HCT116 (cell line): ENCODE measurements around the gene DNPH1.

Experiments
- EZH2 ChIP-seq: fragments of 200-600 bp; sonication (generic); IDR thresholded peaks from 2 replicates; pipeline ENCODE4 v1.6.1; 2017; ENCODE audit warnings: antibody characterized with exemption, mixed run types
- POLR2A ChIP-seq: IDR thresholded peaks from 2 replicates; pipeline ENCODE4 v1.7.0; 2011; ENCODE audit warnings: borderline replicate concordance; ENCODE audit not compliant: insufficient read depth, insufficient read length; ENCODE audit errors: extremely low read depth
- SIN3A ChIP-seq: IDR thresholded peaks from 2 replicates; pipeline ENCODE4 v1.6.1; 2012; ENCODE audit warnings: low read depth
- ZNF274 ChIP-seq: fragments of 200-500 bp; sonication (Bioruptor generic); IDR thresholded peaks from 2 replicates; pipeline ENCODE4 v1.6.1; 2014; ENCODE audit warnings: mild to moderate bottlenecking, low read depth, low read length, inconsistent platforms
- TF ChIP-seq, protein P1 (sequence below): IDR thresholded peaks from 2 replicates; pipeline ENCODE4 v1.6.1; 2011; ENCODE audit warnings: mild to moderate bottlenecking, low read length, moderate library complexity; ENCODE audit not compliant: insufficient replicate concordance; ENCODE audit errors: extremely low read depth
- TF ChIP-seq, protein P2 (sequence below), 3 experiments: fragments of 200-600 bp in 1 of 3; sonication (generic) in 1 of 3; IDR thresholded peaks in 2 of 3; conservative IDR thresholded peaks in 1 of 3; 2 replicates each; pipeline ENCODE4 v1.5.1; 2012 to 2017; ENCODE audit warnings: low read depth in 2 of 3, low read length in 2 of 3, antibody characterized with exemption in 1 of 3, borderline replicate concordance in 1 of 3, control low read depth in 1 of 3, mild to moderate bottlenecking in 1 of 3, mixed read lengths in 1 of 3, mixed run types in 1 of 3, moderate library complexity in 1 of 3; ENCODE audit not compliant: insufficient read depth in 1 of 3
- TF ChIP-seq, protein P3 (sequence below): IDR thresholded peaks from 2 replicates; pipeline ENCODE4 v1.6.1; 2012

- TF ChIP-seq, protein P1, sequence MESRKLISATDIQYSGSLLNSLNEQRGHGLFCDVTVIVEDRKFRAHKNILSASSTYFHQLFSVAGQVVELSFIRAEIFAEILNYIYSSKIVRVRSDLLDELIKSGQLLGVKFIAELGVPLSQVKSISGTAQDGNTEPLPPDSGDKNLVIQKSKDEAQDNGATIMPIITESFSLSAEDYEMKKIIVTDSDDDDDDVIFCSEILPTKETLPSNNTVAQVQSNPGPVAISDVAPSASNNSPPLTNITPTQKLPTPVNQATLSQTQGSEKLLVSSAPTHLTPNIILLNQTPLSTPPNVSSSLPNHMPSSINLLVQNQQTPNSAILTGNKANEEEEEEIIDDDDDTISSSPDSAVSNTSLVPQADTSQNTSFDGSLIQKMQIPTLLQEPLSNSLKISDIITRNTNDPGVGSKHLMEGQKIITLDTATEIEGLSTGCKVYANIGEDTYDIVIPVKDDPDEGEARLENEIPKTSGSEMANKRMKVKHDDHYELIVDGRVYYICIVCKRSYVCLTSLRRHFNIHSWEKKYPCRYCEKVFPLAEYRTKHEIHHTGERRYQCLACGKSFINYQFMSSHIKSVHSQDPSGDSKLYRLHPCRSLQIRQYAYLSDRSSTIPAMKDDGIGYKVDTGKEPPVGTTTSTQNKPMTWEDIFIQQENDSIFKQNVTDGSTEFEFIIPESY = no peak
- TF ChIP-seq SIN3A (no peak), EZH2 (no peak), ZNF274 (no peak), POLR2A (no peak)
- TF ChIP-seq, protein P2, sequence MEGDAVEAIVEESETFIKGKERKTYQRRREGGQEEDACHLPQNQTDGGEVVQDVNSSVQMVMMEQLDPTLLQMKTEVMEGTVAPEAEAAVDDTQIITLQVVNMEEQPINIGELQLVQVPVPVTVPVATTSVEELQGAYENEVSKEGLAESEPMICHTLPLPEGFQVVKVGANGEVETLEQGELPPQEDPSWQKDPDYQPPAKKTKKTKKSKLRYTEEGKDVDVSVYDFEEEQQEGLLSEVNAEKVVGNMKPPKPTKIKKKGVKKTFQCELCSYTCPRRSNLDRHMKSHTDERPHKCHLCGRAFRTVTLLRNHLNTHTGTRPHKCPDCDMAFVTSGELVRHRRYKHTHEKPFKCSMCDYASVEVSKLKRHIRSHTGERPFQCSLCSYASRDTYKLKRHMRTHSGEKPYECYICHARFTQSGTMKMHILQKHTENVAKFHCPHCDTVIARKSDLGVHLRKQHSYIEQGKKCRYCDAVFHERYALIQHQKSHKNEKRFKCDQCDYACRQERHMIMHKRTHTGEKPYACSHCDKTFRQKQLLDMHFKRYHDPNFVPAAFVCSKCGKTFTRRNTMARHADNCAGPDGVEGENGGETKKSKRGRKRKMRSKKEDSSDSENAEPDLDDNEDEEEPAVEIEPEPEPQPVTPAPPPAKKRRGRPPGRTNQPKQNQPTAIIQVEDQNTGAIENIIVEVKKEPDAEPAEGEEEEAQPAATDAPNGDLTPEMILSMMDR (IDR thresholded peaks at IDR 0.05 in 2 of 3, conservative IDR thresholded peaks at IDR 0.05 in 1 of 3; ENCODE audit: borderline replicate concordance in 1 of 3, insufficient read depth in 1 of 3, low read depth in 2 of 3, low read length in 2 of 3) = no peak
- TF ChIP-seq, protein P3, sequence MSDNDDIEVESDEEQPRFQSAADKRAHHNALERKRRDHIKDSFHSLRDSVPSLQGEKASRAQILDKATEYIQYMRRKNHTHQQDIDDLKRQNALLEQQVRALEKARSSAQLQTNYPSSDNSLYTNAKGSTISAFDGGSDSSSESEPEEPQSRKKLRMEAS = no peak
Observed at GRCh38 chr6:43274916-43275597, 45.8 kb upstream of the DNPH1 start.
